Tibial nerve (tissue), 4 donors: Measurements from ENCODE around the gene RB1. TPM values are rescaled to one million over a fixed set of nuclear protein-coding genes. Genes with fewer than 3 reads are reported as not detected.

ENCODE experiments used
- DNase-seq, 2 donors: peaks; one replicate each; pipeline ENCODE4 v3.0.0-alpha.2; 2019; ENCODE audit warnings: low spot score in 2 of 2
- H3K27ac ChIP-seq, 4 donors: fragments of 200-600 bp; sonication (generic) in 3 of 4; one replicate each; pipeline ENCODE4 v1.5.1; 2017 to 2019; ENCODE audit warnings: mild to moderate bottlenecking in 1 of 4
- H3K27me3 ChIP-seq, 2 donors: fragments of 200-600 bp; sonication (generic) in 1 of 2; one replicate each; pipeline versions ENCODE4 v1.5.1 to v1.6.0; 2017 to 2019
- H3K36me3 ChIP-seq, 3 donors: fragments of 200-600 bp; sonication (generic); one replicate each; pipeline ENCODE4 v1.5.1; 2018 to 2019
- H3K4me1 ChIP-seq, 4 donors: fragments of 200-600 bp; sonication (generic) in 3 of 4; one replicate each; pipeline ENCODE4 v1.5.1; 2017 to 2019
- H3K4me3 ChIP-seq, 4 donors: fragments of 200-600 bp; sonication (generic) in 3 of 4; one replicate each; pipeline ENCODE4 v1.5.1; 2017 to 2019; ENCODE audit warnings: mild to moderate bottlenecking in 1 of 4, moderate library complexity in 1 of 4
- H3K9me3 ChIP-seq, 4 donors: fragments of 200-600 bp; sonication (generic) in 3 of 4; one replicate each; pipeline ENCODE4 v1.5.1; 2017 to 2019
- CTCF ChIP-seq, 5 experiments: fragments of 200-600 bp in 3 of 5; fragments of 450-650 bp in 2 of 5; sonication (generic) in 3 of 5; IDR thresholded peaks; one replicate each; pipeline ENCODE4 v1.5.1; 2016 to 2019; ENCODE audit warnings: antibody characterized with exemption in 5 of 5, mild to moderate bottlenecking in 3 of 5, moderate library complexity in 2 of 5
- EP300 ChIP-seq, 2 donors: sonication (generic); formaldehyde crosslinking; IDR thresholded peaks; one replicate each; pipeline ENCODE4 v1.6.1; 2017; ENCODE audit warnings: antibody characterized with exemption in 2 of 2, mild to moderate bottlenecking in 1 of 2
- POLR2A ChIP-seq, 2 donors: fragments of 450-650 bp; IDR thresholded peaks; one replicate each; pipeline ENCODE4 v1.6.1; 2017; ENCODE audit warnings: antibody characterized with exemption in 2 of 2, mild to moderate bottlenecking in 2 of 2, moderate library complexity in 2 of 2
- WGBS, 2 donors: methylation state at CpG; one replicate each; pipeline ENCODE4 v1.1.5; 2018; 5-methylcytosine and 5-hydroxymethylcytosine counted together
- total RNA-seq, 4 donors: library from RNA; depleted of rRNA; stranded (reverse); fragments of >200 nt; gene quantifications; one replicate each; pipeline ENCODE4 v1.1.0, GENCODE V29; 2016

RB1 gene
- total RNA-seq, 4 donors from 2014 or later, result 31.0 to 59.7 (median 45.1) TPM

DNA sequence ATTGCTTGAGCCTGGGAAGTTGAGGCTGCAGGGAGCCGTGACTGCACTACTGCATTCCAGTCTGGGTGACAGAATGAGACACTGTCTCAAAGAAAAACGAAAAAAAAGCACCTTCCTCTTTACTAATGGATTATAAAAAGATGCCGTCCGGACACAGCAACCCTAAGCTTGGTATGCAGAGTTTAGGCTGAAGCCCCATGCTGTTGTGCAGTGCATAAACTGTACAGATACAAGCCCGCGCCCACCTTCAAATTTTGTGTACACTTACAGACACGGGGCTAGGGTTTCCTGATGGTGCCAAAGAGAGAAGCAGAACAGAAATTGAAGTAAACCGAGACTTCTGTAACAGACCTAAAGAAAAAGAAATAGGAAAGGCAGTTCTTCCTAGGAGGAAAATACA lies 100.4 kb downstream of the RB1 start:
- 83 to 84% methylated on average over 8 of the region's 8 CpGs for WGBS, 2 donors
- Histone ChIP-seq H3K36me3 (no peaks in the 10 kb centered on the region), H3K9me3 (no peaks in the 10 kb centered on the region), H3K4me1 (peaks cover 0 to 90% (median 20%) of the 10 kb centered on the region in 4 donors), H3K4me3 (no peak overlapping the region), H3K27ac (peak overlapping the region; percentile 34 to 85 (median 73)), H3K27me3 (no peaks in the 10 kb centered on the region)
- TF ChIP-seq POLR2A (IDR thresholded peaks at IDR 0.05) (no peak), CTCF (IDR thresholded peaks at IDR 0.05) (no peak), EP300 (IDR thresholded peaks at IDR 0.05) (no peak)
- DNase-seq, result no peak

DNA sequence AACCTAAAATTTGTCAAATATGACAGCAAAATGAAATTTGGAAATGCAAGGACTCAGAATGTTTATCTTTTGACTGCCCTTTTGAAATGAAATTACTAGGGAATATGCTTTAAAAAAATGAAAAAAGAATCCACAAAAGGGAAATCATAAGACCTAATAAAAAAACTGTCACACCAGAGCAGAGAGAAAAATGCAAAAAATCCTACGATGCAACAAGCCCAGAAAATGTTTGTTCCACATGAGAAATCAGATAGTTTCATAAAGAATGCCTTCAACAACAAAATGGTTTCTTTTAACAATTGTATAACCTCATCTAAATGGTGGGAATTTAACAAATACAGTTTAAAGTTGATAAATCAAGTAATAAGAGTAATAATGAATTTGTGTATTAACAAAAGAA lies 101.4 kb downstream of the RB1 start:
- H3K36me3 ChIP-seq, result no peaks in the 10 kb centered on the region
- TF ChIP-seq EP300 (IDR thresholded peaks at IDR 0.05) (no peak), CTCF (IDR thresholded peaks at IDR 0.05) (no peak), POLR2A (IDR thresholded peaks at IDR 0.05) (no peak)
- peak overlapping the region; percentile 7 to 85 (median 73) for H3K27ac ChIP-seq
- DNase-seq, result no peak
- H3K9me3 ChIP-seq, result no peaks in the 10 kb centered on the region
- peaks cover 0 to 86% (median 15%) of the 10 kb centered on the region in 4 donors for H3K4me1 ChIP-seq
- WGBS, 2 donors, result 14 to 26% methylated on average over 1 of the region's 1 CpG
- H3K27me3 ChIP-seq, result no peaks in the 10 kb centered on the region
- no peak overlapping the region for H3K4me3 ChIP-seq

DNA sequence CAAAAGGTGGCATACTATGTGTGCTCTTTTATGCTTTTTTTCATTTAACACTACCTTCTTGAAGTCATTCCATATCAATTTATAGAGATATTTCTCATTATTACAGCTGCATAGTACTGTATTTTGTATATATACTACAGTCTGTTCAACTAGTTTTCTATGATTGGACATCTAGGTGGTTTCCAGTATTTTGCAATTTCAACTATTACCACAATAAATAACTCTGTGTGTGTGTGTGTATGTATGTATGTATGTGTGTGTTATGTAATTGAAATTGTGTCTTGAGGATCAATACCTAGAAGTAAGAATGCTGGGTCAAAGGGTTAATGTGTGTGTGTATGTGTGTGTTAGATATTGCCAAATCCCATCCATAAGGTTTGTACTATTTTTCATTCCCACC lies 102.3 kb downstream of the RB1 start:
- H3K9me3 ChIP-seq, result no peaks in the 10 kb centered on the region
- peak overlapping the region; percentile 2 to 85 (median 61) for H3K27ac ChIP-seq
- H3K4me1 ChIP-seq, result peaks cover 0 to 85% (median 11%) of the 10 kb centered on the region in 4 donors
- H3K27me3 ChIP-seq, result no peaks in the 10 kb centered on the region
- H3K36me3 ChIP-seq, result no peaks in the 10 kb centered on the region
- DNase-seq, result no peak
- TF ChIP-seq CTCF (IDR thresholded peaks at IDR 0.05), result no peak
- TF ChIP-seq POLR2A (IDR thresholded peaks at IDR 0.05), result no peak
- no peak overlapping the region for H3K4me3 ChIP-seq

DNA sequence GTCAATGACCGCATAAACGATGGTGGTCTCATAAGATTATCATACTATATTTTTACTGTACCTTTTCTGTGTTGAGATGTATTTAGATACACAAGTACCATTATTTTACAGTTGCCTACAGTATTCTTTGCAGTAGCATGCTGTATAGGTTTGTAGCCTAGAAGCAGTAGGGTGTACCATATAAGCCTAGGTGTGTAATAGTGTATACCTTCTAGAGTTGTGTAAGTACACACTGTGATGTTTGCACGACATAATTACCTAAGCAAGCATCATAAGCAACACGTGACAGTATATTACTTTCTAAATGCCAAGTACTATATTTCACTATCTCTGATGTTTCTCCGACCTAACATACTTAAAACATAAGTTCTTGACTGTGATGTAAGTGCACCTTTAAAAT lies 106.6 kb downstream of the RB1 start:
- 45 to 46% methylated on average over 5 of the region's 5 CpGs for WGBS, 2 donors
- TF ChIP-seq EP300 (IDR thresholded peaks at IDR 0.05), result no peak
- no peak for TF ChIP-seq CTCF (IDR thresholded peaks at IDR 0.05)
- peak in 1 of 2 donors; percentile 38 for TF ChIP-seq POLR2A (IDR thresholded peaks at IDR 0.05)
- H3K27me3 ChIP-seq, result no peaks in the 10 kb centered on the region

GRCh38 chr13:48411147-48411794 lies 107.7 kb downstream of the RB1 start:
- Histone ChIP-seq H3K36me3 (peaks cover 0 to 5% (median 0%) of the 10 kb centered on the region in 3 donors), H3K4me1 (peaks cover 0 to 52% (median 5%) of the 10 kb centered on the region in 4 donors), H3K27ac (peak overlapping the region; percentile 50 to 85 (median 76)), H3K9me3 (no peaks in the 10 kb centered on the region), H3K27me3 (no peaks in the 10 kb centered on the region), H3K4me3 (peak overlapping the region; percentile 31 to 55 (median 53))
- no peak for DNase-seq
- 2% methylated on average over 1 of the region's 1 CpG for WGBS, 2 donors
- TF ChIP-seq POLR2A (IDR thresholded peaks at IDR 0.05), result no peak
- TF ChIP-seq EP300 (IDR thresholded peaks at IDR 0.05), result no peak
- TF ChIP-seq CTCF (IDR thresholded peaks at IDR 0.05), result no peak

More for the DNA sequence above, 106.6 kb downstream of the RB1 start:
- Histone ChIP-seq H3K9me3 (no peaks in the 10 kb centered on the region), H3K4me1 (peaks cover 0 to 61% (median 6%) of the 10 kb centered on the region in 4 donors), H3K36me3 (no peaks in the 10 kb centered on the region), H3K4me3 (peak overlapping the region; percentile 16 to 55 (median 53)), H3K27ac (peak overlapping the region; percentile 50 to 85 (median 76))
- DNase-seq, result no peak
